PC-9 (cell line): ENCODE data around the gene HLCS. TPM values are rescaled to one million over a fixed set of nuclear protein-coding genes. Genes with fewer than 3 reads are reported as not detected.

Experiments used
- BruUV-seq: library from RNA; stranded (reverse); fragments of 400-500 nt; replicated peaks from 2 replicates; lab custom pipeline; 2021; lab: Mats Ljungman, UMichigan
- CTCF ChIA-PET: fragments of 300-600 bp; sonication (Branson Sonifier 250); formaldehyde crosslinking; loops from one replicate; lab custom pipeline; 2022; ENCODE audit warnings: antibody characterized with exemption; lab: Charles Lee
- POLR2A ChIA-PET: fragments of 300-600 bp; sonication (Branson Sonifier 250); formaldehyde crosslinking; loops from one replicate; lab custom pipeline; 2022; ENCODE audit warnings: antibody characterized with exemption; ENCODE audit not compliant: unreplicated experiment; lab: Charles Lee
- DNase-seq, 2 experiments: peaks; one replicate each; pipeline versions ENCODE4 v3.0.0 to v3.0.0-alpha.2; 2015 to 2022; ENCODE audit warnings: mixed read lengths in 1 of 2
- H2AFZ ChIP-seq: fragments of 200-600 bp; sonication (generic); 2 replicates; pipeline ENCODE4 v1.8.1; 2017; ENCODE audit warnings: antibody characterized with exemption
- H3F3A ChIP-seq: fragments of 200-600 bp; sonication (generic); 2 replicates; pipeline ENCODE4 v1.8.1; 2017; ENCODE audit warnings: antibody characterized with exemption, mild to moderate bottlenecking, low read depth; ENCODE audit not compliant: insufficient read depth
- H3K27ac ChIP-seq: fragments of 200-600 bp; sonication (generic); 2 replicates; pipeline ENCODE4 v1.6.1; 2016; ENCODE audit warnings: mixed run types
- H3K27me3 ChIP-seq: fragments of 200-600 bp; sonication (generic); 2 replicates; pipeline ENCODE4 v1.6.1; 2016; ENCODE audit warnings: low read depth, mixed run types; ENCODE audit not compliant: insufficient read depth
- H3K36me3 ChIP-seq: fragments of 200-600 bp; sonication (generic); 2 replicates; pipeline ENCODE4 v1.6.1; 2016; ENCODE audit warnings: low read depth, mixed run types
- H3K4me1 ChIP-seq: fragments of 200-600 bp; sonication (generic); replicated peaks from 2 replicates; pipeline ENCODE4 v1.6.1; 2016; ENCODE audit warnings: mixed run types; ENCODE audit not compliant: insufficient read depth
- H3K4me2 ChIP-seq: fragments of 200-600 bp; sonication (generic); 2 replicates; pipeline ENCODE4 v1.6.1; 2017; ENCODE audit warnings: mixed run types
- H3K4me3 ChIP-seq: fragments of 200-600 bp; sonication (generic); 2 replicates; pipeline ENCODE4 v1.6.1; 2016; ENCODE audit warnings: mixed run types
- H3K79me2 ChIP-seq: fragments of 200-600 bp; sonication (generic); 2 replicates; pipeline ENCODE4 v1.6.1; 2017; ENCODE audit warnings: low read depth, mixed run types
- H3K9me2 ChIP-seq: fragments of 200-600 bp; sonication (generic); 2 replicates; pipeline ENCODE4 v1.8.1; 2017; ENCODE audit warnings: mild to moderate bottlenecking; ENCODE audit not compliant: insufficient read depth
- H3K9me3 ChIP-seq: fragments of 200-600 bp; sonication (generic); 2 replicates; pipeline ENCODE4 v1.8.1; 2016; ENCODE audit warnings: low read depth; ENCODE audit not compliant: insufficient read depth
- H4K20me1 ChIP-seq: fragments of 200-600 bp; sonication (generic); 2 replicates; pipeline ENCODE4 v1.8.1; 2017; ENCODE audit not compliant: insufficient read depth
- EZH2 ChIP-seq: fragments of 200-600 bp; sonication (generic); IDR thresholded peaks from 2 replicates; pipeline ENCODE4 v1.8.0; 2017; ENCODE audit warnings: antibody characterized with exemption, low read depth
- intact Hi-C: fragments of 100-400 bp; cut with micrococcal nuclease; formaldehyde crosslinking; loops from one replicate; pipeline ENCODE4 v1.10.0; 2022; ENCODE audit not compliant: unreplicated experiment
- total RNA-seq: library from RNA; stranded (reverse); gene quantifications from 2 replicates; pipeline ENCODE4 v1.2.3, GENCODE V29; 2021
- TF ChIP-seq, protein P1 (sequence below): fragments of 200-600 bp; sonication (generic); conservative IDR thresholded peaks from 2 replicates; pipeline ENCODE4 v1.6.1; 2017; ENCODE audit warnings: mixed run types, antibody characterized with exemption, mild to moderate bottlenecking, moderate library complexity

The HLCS gene
- total RNA-seq, 1 experiment from 2014 or later = 21.6 TPM

DNA sequence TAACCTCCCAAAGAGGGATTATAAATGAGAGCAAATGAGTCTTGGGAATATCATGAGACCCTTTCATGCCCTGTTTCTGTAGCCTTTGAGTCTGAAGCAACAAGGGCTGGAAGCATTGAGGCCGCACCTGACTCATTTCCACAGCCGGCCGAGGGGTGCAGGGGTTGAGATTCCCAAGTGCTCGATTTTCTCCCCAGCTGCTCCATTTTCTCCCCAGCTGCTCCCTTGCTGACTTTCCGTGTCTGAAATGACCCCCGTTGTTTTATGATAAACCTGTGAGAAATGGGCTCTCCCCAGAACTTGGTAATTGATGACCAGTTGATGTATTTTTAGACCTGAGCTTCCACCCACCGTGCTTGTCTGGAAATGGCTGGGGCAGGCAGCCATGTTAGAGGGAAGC lies 244.7 kb downstream of the HLCS start:
- intact Hi-C loops = no loop called here
- POLR2A ChIA-PET = interaction anchor here (0.5 kb wide), 1 partner anchor 56 kb away, joined by 18 read pairs; no protein-coding TSS in a partner anchor

DNA sequence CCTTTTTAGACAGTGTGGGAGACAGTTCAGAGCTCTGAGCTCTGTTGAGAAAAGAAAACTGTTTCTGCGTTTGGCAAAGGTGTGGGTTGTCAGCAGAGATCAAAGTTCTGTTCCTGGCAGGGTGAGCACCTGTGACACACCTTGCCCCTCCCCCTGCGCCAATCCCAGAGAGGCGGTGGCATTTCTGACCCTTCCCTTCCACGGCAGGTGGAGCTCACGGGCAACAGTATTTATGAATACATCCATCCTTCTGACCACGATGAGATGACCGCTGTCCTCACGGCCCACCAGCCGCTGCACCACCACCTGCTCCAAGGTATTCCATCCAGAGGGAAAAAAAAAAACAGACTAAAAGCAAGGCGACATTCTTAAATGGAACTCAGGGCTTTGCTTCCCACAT lies 246.9 kb downstream of the HLCS start:
- DNase-seq = peak in 1 of 2 experiments; percentile 52
- no peak overlapping the region for H2AFZ ChIP-seq
- POLR2A ChIA-PET = interaction anchor here (0.6 kb wide), 1 partner anchor 19 kb away, joined by 5 read pairs; no protein-coding TSS in a partner anchor
- CTCF ChIA-PET = interaction anchor here (1.0 kb wide), 1 partner anchor 89 kb away, joined by 4 read pairs; no protein-coding TSS in a partner anchor
- H4K20me1 ChIP-seq = no peaks in the 10 kb centered on the region; the same call in 1 of the 2 replicates
- H3K4me3 ChIP-seq = no peak overlapping the region
- H3K36me3 ChIP-seq = peaks cover 6% of the 10 kb centered on the region; the same call in 1 of the 2 replicates
- H3F3A ChIP-seq = peaks cover 4% of the 10 kb centered on the region; the same call in 1 of the 2 replicates
- intact Hi-C loops = loop anchor here (1.0 to 10.0 kb wide), 3 partner anchors 21 to 215 kb away; no protein-coding TSS in a partner anchor
- no peaks in the 10 kb centered on the region for H3K9me2 ChIP-seq
- H3K4me2 ChIP-seq = no peak overlapping the region
- BruUV-seq = TSS peak; percentile 64
- H3K79me2 ChIP-seq = peaks cover 3% of the 10 kb centered on the region; the same call in 1 of the 2 replicates
- no peaks in the 10 kb centered on the region for H3K4me1 ChIP-seq
- H3K27ac ChIP-seq = no peak overlapping the region
- TF ChIP-seq, protein P1, sequence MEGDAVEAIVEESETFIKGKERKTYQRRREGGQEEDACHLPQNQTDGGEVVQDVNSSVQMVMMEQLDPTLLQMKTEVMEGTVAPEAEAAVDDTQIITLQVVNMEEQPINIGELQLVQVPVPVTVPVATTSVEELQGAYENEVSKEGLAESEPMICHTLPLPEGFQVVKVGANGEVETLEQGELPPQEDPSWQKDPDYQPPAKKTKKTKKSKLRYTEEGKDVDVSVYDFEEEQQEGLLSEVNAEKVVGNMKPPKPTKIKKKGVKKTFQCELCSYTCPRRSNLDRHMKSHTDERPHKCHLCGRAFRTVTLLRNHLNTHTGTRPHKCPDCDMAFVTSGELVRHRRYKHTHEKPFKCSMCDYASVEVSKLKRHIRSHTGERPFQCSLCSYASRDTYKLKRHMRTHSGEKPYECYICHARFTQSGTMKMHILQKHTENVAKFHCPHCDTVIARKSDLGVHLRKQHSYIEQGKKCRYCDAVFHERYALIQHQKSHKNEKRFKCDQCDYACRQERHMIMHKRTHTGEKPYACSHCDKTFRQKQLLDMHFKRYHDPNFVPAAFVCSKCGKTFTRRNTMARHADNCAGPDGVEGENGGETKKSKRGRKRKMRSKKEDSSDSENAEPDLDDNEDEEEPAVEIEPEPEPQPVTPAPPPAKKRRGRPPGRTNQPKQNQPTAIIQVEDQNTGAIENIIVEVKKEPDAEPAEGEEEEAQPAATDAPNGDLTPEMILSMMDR = no peak
- TF ChIP-seq EZH2 = no peak
- no peaks in the 10 kb centered on the region for H3K27me3 ChIP-seq
- H3K9me3 ChIP-seq = no peaks in the 10 kb centered on the region

More for the DNA sequence above, 244.7 kb downstream of the HLCS start:
- TF ChIP-seq, protein P1 = no peak
- no peak for TF ChIP-seq EZH2
- no peaks in the 10 kb centered on the region; the same call in 1 of the 2 replicates for H4K20me1 ChIP-seq
- no peaks in the 10 kb centered on the region for H3F3A ChIP-seq
- BruUV-seq = no TSS peak
- H3K36me3 ChIP-seq = peaks cover 4% of the 10 kb centered on the region; the same call in 1 of the 2 replicates
- H3K4me2 ChIP-seq = no peak overlapping the region
- CTCF ChIA-PET = interaction anchor here (0.6 kb wide), 1 partner anchor 74 kb away, joined by 3 read pairs; no protein-coding TSS in a partner anchor
- no peaks in the 10 kb centered on the region for H3K9me3 ChIP-seq
- H3K27ac ChIP-seq = no peak overlapping the region
- no peaks in the 10 kb centered on the region for H3K79me2 ChIP-seq
- no peaks in the 10 kb centered on the region for H3K27me3 ChIP-seq
- DNase-seq = no peak
- H3K9me2 ChIP-seq = no peaks in the 10 kb centered on the region
- no peaks in the 10 kb centered on the region for H3K4me1 ChIP-seq
- H3K4me3 ChIP-seq = no peak overlapping the region
- no peak overlapping the region for H2AFZ ChIP-seq

DNA sequence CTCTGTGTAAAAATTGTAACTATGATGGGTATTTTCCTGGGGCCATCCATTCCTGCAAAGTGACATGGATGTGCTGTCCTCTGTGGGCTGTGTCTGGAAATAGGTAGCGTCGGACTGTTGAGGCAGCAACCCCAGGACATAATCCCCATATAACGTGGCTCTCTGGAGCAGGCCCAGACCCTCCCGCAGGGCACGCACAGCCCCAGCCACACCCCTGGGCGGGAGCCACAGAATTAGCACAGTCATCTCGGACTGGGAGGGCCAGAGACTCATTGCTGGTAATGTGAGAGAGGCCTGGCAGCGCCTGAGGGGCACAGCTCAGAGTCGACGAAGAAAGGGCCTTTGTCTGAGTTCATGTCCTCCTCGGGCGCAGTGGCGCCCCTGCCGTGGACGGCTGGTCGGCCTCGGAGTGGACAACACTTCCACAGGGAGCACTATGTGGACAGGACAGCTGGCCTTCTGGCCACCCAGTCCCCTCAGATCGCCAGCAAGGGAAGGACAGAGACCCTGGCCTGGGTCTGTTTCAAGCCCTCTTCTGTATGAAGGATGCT lies 247.4 kb downstream of the HLCS start:
- DNase-seq = peak in 1 of 2 experiments; percentile 64
- CTCF ChIA-PET = interaction anchor here (1.0 kb wide), 1 partner anchor 88 kb away, joined by 4 read pairs; no protein-coding TSS in a partner anchor
- H3K9me2 ChIP-seq = no peaks in the 10 kb centered on the region
- no peak overlapping the region for H3K4me2 ChIP-seq
- H4K20me1 ChIP-seq = peaks cover under 1% of the 10 kb centered on the region; the same call in 1 of the 2 replicates
- no peaks in the 10 kb centered on the region for H3K4me1 ChIP-seq
- H3K36me3 ChIP-seq = peaks cover 6% of the 10 kb centered on the region; the same call in 1 of the 2 replicates
- H3K27me3 ChIP-seq = no peaks in the 10 kb centered on the region
- H2AFZ ChIP-seq = no peak overlapping the region
- TF ChIP-seq EZH2 = no peak
- TF ChIP-seq, protein P1 = no peak
- no peak overlapping the region for H3K4me3 ChIP-seq
- no peaks in the 10 kb centered on the region for H3K9me3 ChIP-seq
- POLR2A ChIA-PET = interaction anchor here (0.6 kb wide), 1 partner anchor 18 kb away, joined by 5 read pairs; no protein-coding TSS in a partner anchor
- peaks cover 4% of the 10 kb centered on the region; the same call in 1 of the 2 replicates for H3K79me2 ChIP-seq
- BruUV-seq = no TSS peak
- intact Hi-C loops = loop anchor here (1.0 to 10.0 kb wide), 3 partner anchors 21 to 214 kb away; no protein-coding TSS in a partner anchor
- H3K27ac ChIP-seq = no peak overlapping the region
- H3F3A ChIP-seq = peaks cover 4% of the 10 kb centered on the region; the same call in 1 of the 2 replicates
